IMR-90 (cell line): Measurements from ENCODE around the gene JPH4.

Experiments used
- CHD1 ChIP-seq: IDR thresholded peaks from 2 replicates; pipeline ENCODE4 v1.6.1; 2012; ENCODE audit warnings: low read depth, low read length, improper control_type of control experiment
- CTCF ChIP-seq: conservative IDR thresholded peaks from 2 replicates; pipeline ENCODE4 v1.5.1; 2012; ENCODE audit warnings: mild to moderate bottlenecking, low read depth, low read length, improper control_type of control experiment
- MAFK ChIP-seq: IDR thresholded peaks from 2 replicates; pipeline ENCODE4 v1.6.1; 2012; ENCODE audit warnings: low read depth, low read length, improper control_type of control experiment
- MAZ ChIP-seq: IDR thresholded peaks from 2 replicates; pipeline ENCODE4 v1.6.1; 2012; ENCODE audit warnings: low read depth, mild to moderate bottlenecking, low read length, improper control_type of control experiment, moderate library complexity, borderline replicate concordance
- POLR2A ChIP-seq: IDR thresholded peaks from 2 replicates; pipeline ENCODE4 v1.6.1; 2012; ENCODE audit warnings: mild to moderate bottlenecking, low read depth, low read length
- RAD21 ChIP-seq: IDR thresholded peaks from 2 replicates; pipeline ENCODE4 v1.6.1; 2012; ENCODE audit warnings: low read length, improper control_type of control experiment
- USF2 ChIP-seq: fragments of 150-350 bp; IDR thresholded peaks from 2 replicates; pipeline ENCODE4 v1.6.1; 2017; ENCODE audit warnings: mild to moderate bottlenecking, antibody characterized with exemption, low read length, low read depth

DNA sequence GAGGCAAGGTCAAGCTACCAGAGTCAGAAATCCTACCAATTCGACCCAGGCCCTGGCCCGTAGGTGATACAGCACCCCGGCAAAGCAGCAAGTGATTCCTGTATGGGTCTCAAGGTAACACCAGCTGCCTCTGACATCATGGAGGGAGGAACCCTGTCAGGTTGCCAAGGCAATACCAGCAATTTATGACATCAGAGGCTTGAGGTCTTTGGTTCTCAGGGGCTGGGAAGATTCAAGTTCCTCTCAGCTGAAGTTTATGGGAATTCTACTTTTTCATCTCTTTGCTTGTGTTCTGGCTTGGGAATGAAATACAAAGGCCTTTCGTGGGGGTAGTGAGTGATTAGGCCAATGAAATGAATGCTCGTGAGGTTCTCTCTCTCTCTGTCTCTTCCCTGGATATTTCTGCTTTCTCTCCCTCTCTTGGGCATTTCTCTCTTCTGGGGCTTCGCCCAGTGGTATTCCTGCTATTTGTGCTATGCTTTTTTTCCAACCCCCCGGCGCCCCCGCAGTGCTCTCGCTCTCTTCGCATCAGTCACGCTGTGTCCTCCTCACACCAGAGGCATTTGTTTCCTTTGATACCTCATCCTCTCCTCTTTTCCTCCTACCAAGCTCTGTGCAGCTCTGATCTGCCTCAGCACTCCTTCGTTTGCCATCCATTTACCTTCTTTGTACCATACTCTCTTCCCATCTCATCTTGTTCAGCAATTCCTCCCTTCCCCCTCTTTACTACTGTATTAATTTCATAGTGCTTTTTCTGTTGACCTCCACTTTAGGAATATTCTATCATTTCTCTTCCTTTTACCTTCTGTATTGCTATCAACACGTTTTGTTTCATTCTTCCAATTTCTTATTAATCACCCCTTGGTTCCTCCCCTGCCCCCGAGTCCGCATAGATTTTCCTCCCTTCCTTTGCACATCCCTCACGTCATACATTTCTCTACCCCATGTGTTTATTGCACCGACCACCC lies 30.0 kb downstream of the JPH4 start:
- TF ChIP-seq USF2: no peak
- TF ChIP-seq CTCF: no peak
- no peak for TF ChIP-seq CHD1
- no peak for TF ChIP-seq POLR2A
- TF ChIP-seq RAD21: no peak
- no peak for TF ChIP-seq MAZ
- TF ChIP-seq MAFK: no peak
